ENCODE data around the gene S1PR2.

- TF ChIP-seq CTCF (IDR thresholded peaks at IDR 0.05) (peak in 1 of 6 experiments; percentile 20), POLR2A (IDR thresholded peaks at IDR 0.05) (peak in 1 of 2 donors; percentile 54)
Measured at GRCh38 chr19:10251792-10252694, 20.9 kb upstream of the S1PR2 start, which contains the start of gene MRPL4.
